HG02642 (cell line): ENCODE measurements around the gene PRXL2A.
A peak's percentile ranks its signal among the peaks of the same experiment; 100 is the strongest.

Source experiments
- ATAC-seq: cut with Tn5 transposase; IDR thresholded peaks from one replicate; pipeline ENCODE4 v1.9.1; 2021; ENCODE audit warnings: mild to moderate bottlenecking; ENCODE audit not compliant: unreplicated experiment, poor library complexity

Gene PRXL2A

GRCh38 chr10:80442879-80443278, 34.5 kb downstream of the PRXL2A start:
- ATAC-seq = no peak

DNA sequence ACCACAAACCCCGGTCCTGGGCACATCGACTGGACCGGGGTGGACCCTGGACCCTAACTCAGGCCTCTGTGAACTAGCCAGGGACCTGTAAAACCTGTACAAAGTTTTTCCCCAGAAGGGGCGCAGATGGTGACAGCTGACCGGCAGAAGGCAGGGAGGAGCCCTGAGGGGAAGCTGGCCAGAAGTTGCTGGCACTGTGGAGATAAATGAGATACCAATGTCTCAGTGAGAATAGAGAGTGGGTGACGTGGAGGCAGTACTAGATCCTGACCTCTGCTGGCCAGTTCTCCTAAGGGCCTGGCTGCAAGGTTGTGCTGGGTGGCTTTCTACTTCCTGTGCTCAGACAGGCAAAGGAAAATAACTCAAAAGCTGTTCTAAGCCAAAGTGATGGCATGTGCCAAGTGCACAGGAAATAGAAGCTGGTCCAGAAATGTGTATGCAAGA, 35.2 kb downstream of the PRXL2A start:
- ATAC-seq = no peak

GRCh38 chr10:80444124-80444523, 35.8 kb downstream of the PRXL2A start:
- ATAC-seq = no peak

GRCh38 chr10:80444646-80445319, 36.4 kb downstream of the PRXL2A start:
- ATAC-seq = peak; percentile 79

DNA sequence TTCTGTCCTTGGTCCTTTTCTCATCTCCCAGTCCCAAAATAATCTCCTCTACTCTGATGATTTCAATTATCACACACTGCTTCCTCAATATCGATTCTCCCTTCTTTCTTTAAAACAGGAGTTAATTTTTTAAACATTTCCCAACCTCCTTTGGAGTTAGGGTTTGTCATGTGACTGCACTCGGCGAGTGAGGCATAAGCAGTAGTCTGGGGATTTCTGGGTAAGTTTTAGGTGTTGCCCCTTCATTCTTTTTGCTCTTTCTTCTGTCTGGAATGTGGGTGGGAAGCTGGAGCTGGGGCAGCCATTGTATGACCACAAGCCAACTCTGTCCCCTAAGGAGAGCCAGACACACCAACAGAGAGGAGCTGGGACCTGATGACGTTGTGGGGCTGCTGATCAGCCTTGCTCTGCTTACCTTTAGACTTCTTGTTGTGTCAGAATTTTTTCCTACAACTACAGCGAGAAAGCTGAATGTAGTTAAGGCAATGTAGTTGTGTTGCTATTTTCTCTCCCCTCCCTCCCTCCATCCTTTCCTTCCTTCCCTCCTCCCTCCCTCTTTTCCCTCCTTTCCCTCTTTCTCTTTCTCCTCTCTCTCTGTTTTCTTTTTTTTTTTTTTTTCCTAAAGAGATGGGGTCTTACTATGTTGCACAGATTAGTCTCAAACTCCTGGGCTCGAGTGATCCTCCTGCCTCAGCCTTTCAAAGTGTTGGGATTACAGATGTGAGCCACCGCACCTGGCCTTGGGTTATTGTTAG, 39.3 kb downstream of the PRXL2A start:
- ATAC-seq = no peak

GRCh38 chr10:80448209-80448942, 40.0 kb downstream of the PRXL2A start:
- no peak for ATAC-seq

DNA sequence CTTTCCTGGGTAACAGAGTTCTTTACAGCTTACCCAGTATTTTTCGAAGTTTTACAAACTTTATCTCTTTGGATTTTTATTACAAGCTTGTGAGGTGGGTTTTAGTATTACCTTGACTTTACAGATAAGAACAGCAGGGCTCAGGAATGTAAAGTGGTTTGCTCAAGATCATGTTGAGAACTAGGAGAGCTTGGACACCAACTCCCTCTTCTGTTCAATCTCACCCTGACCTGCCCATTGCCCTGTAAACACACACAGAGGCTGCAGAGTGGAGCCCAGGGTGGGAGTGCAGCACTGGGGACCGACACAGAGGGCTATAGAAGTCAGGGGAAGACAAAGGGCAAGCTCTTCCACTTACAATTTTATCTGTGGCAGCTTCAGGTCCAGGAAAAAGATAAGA, 41.2 kb downstream of the PRXL2A start:
- no peak for ATAC-seq

DNA sequence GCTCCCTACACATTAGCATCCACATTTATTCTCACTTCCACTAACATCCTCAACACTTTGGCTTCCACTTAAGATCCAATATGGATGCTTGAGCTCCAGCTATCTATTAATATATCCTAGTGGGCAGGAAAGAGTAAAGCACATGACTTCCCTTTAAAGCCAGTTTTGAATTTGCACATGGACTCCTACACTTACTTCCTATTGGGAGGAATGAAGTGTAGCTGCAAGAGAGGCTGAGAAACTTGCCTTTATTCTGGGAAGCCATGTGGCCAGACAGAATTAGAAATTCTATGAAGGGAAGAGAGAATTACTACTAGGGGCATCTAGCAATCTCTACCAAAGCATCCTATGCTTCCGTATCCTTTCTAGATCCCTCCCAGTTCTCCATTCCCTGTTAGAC, 42.8 kb downstream of the PRXL2A start:
- ATAC-seq = no peak

DNA sequence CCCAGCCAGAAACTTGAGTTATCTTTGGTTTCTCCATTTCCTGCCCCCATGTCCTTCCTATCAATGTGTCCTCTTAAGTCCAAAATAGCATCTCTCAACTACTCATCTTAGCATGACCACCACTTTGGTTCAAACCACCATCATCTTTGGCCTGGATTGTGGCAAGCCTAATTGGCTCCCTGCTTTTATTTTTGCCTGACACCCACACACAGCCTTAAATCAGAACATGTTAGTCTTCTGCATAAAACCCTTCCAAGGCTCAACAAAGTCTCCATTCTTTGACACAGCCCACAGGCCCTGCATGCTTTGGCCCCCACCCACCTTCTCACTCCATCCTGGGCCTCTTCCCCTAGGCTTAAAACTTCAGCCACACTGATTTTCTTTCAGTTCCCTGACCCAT, 43.7 kb downstream of the PRXL2A start:
- no peak for ATAC-seq

DNA sequence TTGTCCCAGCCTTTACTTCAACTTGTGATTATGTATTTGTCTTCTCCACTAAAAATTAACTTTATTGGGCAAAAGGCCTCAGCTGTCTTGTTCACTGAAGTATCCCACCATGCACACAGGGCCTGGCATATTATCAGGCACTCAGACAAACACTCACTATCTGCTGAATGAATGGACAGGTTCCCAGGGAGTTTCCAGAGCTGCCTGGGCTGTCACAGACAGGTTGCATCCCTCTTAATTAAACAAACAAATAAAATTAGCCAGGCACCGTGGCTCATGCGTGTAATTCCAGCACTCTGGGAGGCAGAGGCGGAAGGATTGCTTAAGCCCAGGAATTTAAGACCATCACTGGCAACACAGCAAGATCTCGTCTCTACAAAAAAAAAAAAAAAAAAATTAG, 44.3 kb downstream of the PRXL2A start:
- no peak for ATAC-seq

- no peak for ATAC-seq
Measured at GRCh38 chr10:80453056-80453841, 44.9 kb downstream of the PRXL2A start.

DNA sequence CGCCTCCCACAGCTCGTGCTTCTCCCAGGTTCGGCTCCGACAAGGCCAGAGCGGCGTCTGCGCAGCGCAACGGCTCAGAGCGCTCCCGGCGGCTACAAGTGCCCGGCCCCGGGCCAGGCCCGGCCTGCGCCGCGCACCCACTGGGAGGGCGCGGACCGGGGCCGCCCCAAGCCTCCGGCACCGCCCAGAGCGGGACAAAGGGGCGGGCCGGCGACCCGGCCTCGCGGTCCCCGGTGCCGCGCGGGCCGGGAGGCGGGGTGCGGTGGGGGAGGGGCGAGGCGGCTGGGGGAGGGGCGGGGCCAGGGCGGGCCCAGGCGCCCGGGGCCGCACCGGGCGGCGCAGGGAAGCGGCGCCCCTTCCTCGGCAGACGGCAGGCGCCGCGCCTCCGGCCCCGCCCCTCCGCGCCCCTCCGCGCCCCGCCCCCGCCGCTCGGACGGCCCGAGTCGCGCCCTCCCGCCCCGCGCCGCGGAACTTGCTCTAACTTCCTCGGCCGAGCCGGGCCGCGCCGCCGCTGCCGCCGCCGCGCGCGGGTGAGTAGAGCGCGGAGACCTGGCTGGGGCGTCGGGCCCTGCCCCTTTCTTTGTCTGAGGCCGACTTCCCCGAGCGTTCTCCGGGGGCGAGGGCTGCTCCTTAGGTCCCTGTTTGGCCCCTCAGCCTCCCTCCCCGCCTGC, 45.6 kb downstream of the PRXL2A start, which contains the start of gene TSPAN14:
Gene TSPAN14, plus strand, starts transcription at position 469 of the 671 bp plus-strand sequence. CDS start 34,924 bp downstream, outside the sequence.
- peak; percentile 70 for ATAC-seq

- peak; percentile 33 for ATAC-seq
Measured at GRCh38 chr10:80454513-80455460, 46.4 kb downstream of the PRXL2A start.

DNA sequence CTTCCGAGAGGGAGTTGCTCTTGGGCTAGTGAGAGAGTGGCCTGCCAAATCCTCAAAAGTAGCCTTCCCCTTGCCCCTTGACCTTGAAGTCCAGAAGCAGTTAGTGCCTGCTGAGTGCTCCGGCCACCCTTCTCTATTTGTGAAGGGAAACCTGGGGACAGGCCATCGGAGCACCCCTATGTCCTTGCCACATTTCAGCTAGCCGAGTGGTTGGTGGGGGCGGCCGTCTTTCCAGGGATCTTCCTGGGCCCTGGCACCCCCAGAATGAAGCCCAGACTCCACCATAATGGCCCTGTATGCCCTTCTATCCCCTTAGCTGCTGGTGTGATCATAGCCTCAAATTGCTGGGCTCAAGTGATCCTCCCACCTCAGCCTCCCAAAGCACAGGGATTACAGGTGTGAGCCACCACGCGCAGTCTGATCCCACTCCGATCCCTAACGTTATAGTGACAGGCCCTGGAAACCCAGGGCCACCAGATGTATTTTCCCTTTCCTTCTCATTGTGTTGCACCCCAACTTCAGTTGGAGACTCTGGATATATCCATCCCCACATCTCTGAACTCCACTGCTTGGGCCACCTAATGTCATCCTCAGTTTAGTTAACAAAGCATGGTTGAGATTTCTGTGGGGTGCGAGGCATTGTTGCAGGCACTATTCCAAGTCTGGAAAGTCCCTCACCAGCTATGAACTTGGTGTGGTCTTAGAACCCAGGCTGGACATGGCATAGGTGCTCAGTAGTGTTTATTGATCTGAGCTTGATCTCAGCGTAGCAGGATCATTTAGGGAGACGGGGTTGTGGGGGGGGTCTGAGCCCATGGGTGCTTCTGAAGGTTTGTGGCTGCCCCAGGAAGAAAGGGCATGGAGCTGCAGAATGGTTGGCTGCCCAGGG, 47.4 kb downstream of the PRXL2A start:
- no peak for ATAC-seq

DNA sequence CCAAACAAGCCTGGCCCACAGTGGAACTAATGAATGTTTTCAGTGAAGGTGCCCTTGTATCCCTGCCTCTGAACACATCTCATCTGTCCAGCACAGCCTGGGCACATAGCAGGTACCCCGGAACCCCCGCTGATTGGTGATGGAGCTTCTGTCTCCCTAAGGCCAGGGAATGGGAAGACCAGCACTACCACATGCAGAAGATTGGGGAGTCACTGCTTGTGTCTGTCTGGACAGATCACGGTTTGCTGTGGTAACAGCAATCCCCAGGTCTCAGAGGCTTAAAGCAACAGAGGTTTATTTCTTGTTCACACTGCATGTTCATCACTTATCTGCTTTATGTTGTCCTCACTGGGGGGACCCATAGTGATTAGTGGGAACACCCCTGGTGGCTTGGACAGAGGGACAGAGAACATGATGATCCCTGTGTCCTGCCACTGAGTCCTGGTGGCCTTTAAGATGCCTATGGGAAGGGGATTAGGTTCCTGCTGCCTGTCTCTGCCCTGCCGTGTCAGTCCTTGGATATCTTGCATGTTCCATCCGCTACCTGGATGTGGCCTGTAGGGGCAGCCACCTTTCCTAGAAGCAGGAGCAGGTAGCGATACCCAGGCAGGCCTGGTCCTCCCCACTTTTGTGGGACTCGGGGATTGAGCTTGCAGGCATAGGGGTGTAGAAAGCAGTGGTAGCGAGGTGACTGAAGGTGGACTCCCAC, 49.4 kb downstream of the PRXL2A start:
- ATAC-seq = no peak

GRCh38 chr10:80458263-80458625, 49.9 kb downstream of the PRXL2A start:
- no peak for ATAC-seq

- no peak for ATAC-seq
Measured at GRCh38 chr10:80458638-80459037, 50.3 kb downstream of the PRXL2A start.
